Parathyroid adenoma (tissue), 2 donors: ENCODE data around the gene F10.

Experiments
- H2AFZ ChIP-seq: fragments of 300-600 bp; sonication (generic); one replicate; pipeline ENCODE4 v1.7.0; 2017; ENCODE audit warnings: antibody characterized with exemption, mild to moderate bottlenecking
- H3K27ac ChIP-seq: fragments of 300-600 bp; sonication (generic); one replicate; pipeline ENCODE4 v1.7.0; 2017
- H3K27me3 ChIP-seq: fragments of 300-600 bp; sonication (generic); one replicate; pipeline ENCODE4 v1.7.0; 2017; ENCODE audit warnings: low read length; ENCODE audit not compliant: control insufficient read depth, insufficient read depth
- H3K36me3 ChIP-seq: fragments of 300-600 bp; sonication (generic); one replicate; pipeline ENCODE4 v1.7.0; 2017; ENCODE audit warnings: low read length; ENCODE audit not compliant: control insufficient read depth, insufficient read depth
- H3K4me1 ChIP-seq: fragments of 300-600 bp; sonication (generic); one replicate; pipeline ENCODE4 v1.7.0; 2017; ENCODE audit warnings: control low read depth
- H3K4me2 ChIP-seq: fragments of 300-600 bp; sonication (generic); one replicate; pipeline ENCODE4 v1.7.0; 2017; ENCODE audit warnings: low read length
- H3K4me3 ChIP-seq: fragments of 300-600 bp; sonication (generic); one replicate; pipeline ENCODE4 v1.7.0; 2017; ENCODE audit warnings: low read depth, low read length
- H3K79me2 ChIP-seq: fragments of 300-600 bp; sonication (generic); one replicate; pipeline ENCODE4 v1.7.0; 2017; ENCODE audit warnings: control low read depth
- H3K9ac ChIP-seq: fragments of 300-600 bp; sonication (generic); one replicate; pipeline ENCODE4 v1.7.0; 2017; ENCODE audit warnings: mild to moderate bottlenecking
- H3K9me3 ChIP-seq: fragments of 300-600 bp; sonication (generic); one replicate; pipeline ENCODE4 v1.7.0; 2017; ENCODE audit warnings: low read length; ENCODE audit not compliant: control insufficient read depth
- TF ChIP-seq, protein P1 (sequence below): fragments of 300-600 bp; sonication (generic); IDR thresholded peaks from one replicate; pipeline ENCODE4 v1.7.0; 2017; ENCODE audit warnings: antibody characterized with exemption, mild to moderate bottlenecking
- donor health status: primary hyperparathyroidism.

Gene F10

DNA sequence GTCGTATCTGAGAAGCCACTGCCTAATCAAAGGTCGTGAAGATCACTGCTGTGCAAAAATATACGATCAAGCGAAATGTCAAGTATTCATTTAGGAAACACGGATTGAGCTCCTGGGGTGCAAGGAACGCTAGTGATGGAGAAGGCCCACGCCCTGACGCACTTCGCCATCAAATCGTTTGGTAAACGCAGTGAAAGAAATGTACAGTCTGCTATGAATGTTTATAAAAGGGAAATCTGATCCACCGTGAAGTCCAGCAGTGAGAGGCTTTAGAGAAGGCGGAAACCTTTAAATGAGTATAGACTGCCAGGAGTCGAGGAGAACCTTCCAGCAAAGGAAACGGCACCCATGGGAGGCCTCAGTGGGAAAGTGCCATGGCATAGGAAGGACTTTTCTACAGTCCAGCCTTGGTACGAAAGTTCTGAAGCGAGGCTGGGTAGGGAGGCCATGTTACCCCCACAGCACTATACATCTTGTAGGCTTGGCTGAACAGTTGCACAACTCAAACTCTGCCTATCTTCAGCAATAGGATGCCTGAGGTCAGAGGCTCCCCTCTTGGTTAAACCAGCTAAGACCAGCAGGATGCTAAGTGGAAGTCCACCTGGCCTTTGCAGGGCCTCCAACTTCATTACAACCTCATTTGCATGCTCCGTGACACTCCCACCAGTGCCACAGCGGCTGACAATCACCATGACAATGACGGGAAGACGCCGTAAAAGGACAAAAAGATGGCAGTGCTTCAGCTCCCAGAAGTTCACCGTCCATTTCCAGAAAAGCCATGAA, 65.5 kb downstream of the F10 start:
- no peak overlapping the region for H2AFZ ChIP-seq
- no peaks in the 10 kb centered on the region for H3K36me3 ChIP-seq
- peaks cover 3% of the 10 kb centered on the region for H3K79me2 ChIP-seq
- no peak overlapping the region for H3K4me2 ChIP-seq
- no peak overlapping the region for H3K9ac ChIP-seq
- no peaks in the 10 kb centered on the region for H3K27me3 ChIP-seq
- TF ChIP-seq, protein P1, sequence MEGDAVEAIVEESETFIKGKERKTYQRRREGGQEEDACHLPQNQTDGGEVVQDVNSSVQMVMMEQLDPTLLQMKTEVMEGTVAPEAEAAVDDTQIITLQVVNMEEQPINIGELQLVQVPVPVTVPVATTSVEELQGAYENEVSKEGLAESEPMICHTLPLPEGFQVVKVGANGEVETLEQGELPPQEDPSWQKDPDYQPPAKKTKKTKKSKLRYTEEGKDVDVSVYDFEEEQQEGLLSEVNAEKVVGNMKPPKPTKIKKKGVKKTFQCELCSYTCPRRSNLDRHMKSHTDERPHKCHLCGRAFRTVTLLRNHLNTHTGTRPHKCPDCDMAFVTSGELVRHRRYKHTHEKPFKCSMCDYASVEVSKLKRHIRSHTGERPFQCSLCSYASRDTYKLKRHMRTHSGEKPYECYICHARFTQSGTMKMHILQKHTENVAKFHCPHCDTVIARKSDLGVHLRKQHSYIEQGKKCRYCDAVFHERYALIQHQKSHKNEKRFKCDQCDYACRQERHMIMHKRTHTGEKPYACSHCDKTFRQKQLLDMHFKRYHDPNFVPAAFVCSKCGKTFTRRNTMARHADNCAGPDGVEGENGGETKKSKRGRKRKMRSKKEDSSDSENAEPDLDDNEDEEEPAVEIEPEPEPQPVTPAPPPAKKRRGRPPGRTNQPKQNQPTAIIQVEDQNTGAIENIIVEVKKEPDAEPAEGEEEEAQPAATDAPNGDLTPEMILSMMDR: no peak
- H3K4me3 ChIP-seq: no peak overlapping the region
- H3K9me3 ChIP-seq: no peaks in the 10 kb centered on the region
- H3K27ac ChIP-seq: no peak overlapping the region
- H3K4me1 ChIP-seq: no peaks in the 10 kb centered on the region

DNA sequence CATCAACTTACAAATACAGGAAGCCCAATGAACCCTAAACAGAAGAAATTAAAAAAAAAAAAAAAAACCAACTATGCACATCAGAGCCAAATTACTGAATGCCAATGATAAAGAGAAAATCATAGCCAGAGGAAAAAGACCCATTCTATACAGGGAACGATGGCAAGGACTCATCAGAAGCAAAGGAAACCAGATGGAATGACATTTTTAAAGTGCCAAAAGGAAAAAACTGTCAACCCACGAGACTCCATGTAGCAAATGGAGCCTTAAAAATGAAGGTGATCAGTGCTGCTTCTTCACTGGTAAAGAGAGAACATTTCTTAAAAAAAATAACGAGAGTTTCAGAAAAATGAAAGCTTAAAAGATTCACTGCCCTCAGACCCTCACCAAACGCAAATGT, 67.6 kb downstream of the F10 start:
- H3K79me2 ChIP-seq: peaks cover 3% of the 10 kb centered on the region

GRCh38 chr13:113192279-113192678, 69.7 kb downstream of the F10 start:
- H3K27ac ChIP-seq: no peak overlapping the region
- H3K4me2 ChIP-seq: no peak overlapping the region
- no peak overlapping the region for H3K4me3 ChIP-seq
- H3K9ac ChIP-seq: no peak overlapping the region
- TF ChIP-seq, protein P1: no peak
- no peaks in the 10 kb centered on the region for H3K27me3 ChIP-seq
- H3K9me3 ChIP-seq: no peaks in the 10 kb centered on the region
- H3K36me3 ChIP-seq: no peaks in the 10 kb centered on the region
- no peaks in the 10 kb centered on the region for H3K79me2 ChIP-seq
- H3K4me1 ChIP-seq: no peaks in the 10 kb centered on the region
- H2AFZ ChIP-seq: no peak overlapping the region

More for the DNA sequence above, 67.6 kb downstream of the F10 start:
- TF ChIP-seq, protein P1: no peak
- Histone ChIP-seq H3K27me3 (no peaks in the 10 kb centered on the region), H3K4me1 (no peaks in the 10 kb centered on the region), H3K4me3 (no peak overlapping the region), H3K4me2 (no peak overlapping the region), H3K9ac (no peak overlapping the region), H3K9me3 (no peaks in the 10 kb centered on the region), H2AFZ (no peak overlapping the region), H3K27ac (no peak overlapping the region), H3K36me3 (no peaks in the 10 kb centered on the region)

DNA sequence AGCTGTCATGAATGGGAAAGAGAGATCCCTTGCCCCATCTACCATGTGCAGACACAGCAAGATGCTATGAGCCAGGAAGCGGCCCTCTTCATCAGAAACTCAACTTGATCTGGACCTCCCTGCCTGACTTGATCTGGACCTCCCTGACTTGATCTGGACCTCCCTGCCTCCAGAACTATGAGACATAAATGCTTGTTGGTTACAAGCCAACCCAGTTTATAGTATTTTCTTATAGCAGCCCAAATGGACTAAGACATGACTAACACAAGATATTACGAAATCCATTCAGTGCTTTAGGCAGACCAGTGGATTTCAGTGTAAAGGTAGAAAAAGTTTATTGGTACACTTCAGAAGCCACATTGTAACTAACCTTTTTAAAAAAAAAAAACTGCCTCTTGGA, 70.3 kb downstream of the F10 start:
- Histone ChIP-seq H3K9me3 (no peaks in the 10 kb centered on the region), H3K4me3 (no peak overlapping the region), H3K27me3 (no peaks in the 10 kb centered on the region), H3K9ac (no peak overlapping the region), H3K79me2 (no peaks in the 10 kb centered on the region), H3K4me2 (no peak overlapping the region), H2AFZ (no peak overlapping the region), H3K36me3 (no peaks in the 10 kb centered on the region), H3K4me1 (no peaks in the 10 kb centered on the region), H3K27ac (no peak overlapping the region)
- TF ChIP-seq, protein P1: no peak

- no peaks in the 10 kb centered on the region for H3K36me3 ChIP-seq
- TF ChIP-seq, protein P1: no peak
Measured at GRCh38 chr13:113195360-113195759, 72.8 kb downstream of the F10 start.

More at GRCh38 chr13:113195360-113195759, 72.8 kb downstream of the F10 start:
- no peak overlapping the region for H2AFZ ChIP-seq
- H3K27me3 ChIP-seq: no peaks in the 10 kb centered on the region
- no peaks in the 10 kb centered on the region for H3K79me2 ChIP-seq
- H3K4me3 ChIP-seq: no peak overlapping the region
- no peak overlapping the region for H3K9ac ChIP-seq
- H3K4me1 ChIP-seq: no peaks in the 10 kb centered on the region
- H3K27ac ChIP-seq: no peak overlapping the region
- no peak overlapping the region for H3K4me2 ChIP-seq
- no peaks in the 10 kb centered on the region for H3K9me3 ChIP-seq
